HG02763 (cell line): Measurements from ENCODE around the gene ITM2C.

Experiments used
- ATAC-seq: cut with Tn5 transposase; IDR thresholded peaks from one replicate; pipeline ENCODE4 v1.9.1; 2021; ENCODE audit warnings: mild to moderate bottlenecking, moderate library complexity; ENCODE audit not compliant: unreplicated experiment

ITM2C gene

GRCh38 chr2:230864605-230865306 is at the start of gene ITM2C:
ITM2C (plus strand) TSS chr2:230864942; CDS start chr2:230865026, 84 bp downstream.
- peak; percentile 69 for ATAC-seq

- no peak for ATAC-seq
Measured at GRCh38 chr2:230815088-230815487, 49.7 kb upstream of the ITM2C start.

- no peak for ATAC-seq
Measured at GRCh38 chr2:230816735-230817134, 48.0 kb upstream of the ITM2C start.

GRCh38 chr2:230819433-230819832 is 45.3 kb upstream of the ITM2C start:
- no peak for ATAC-seq

GRCh38 chr2:230821261-230821990 is 43.3 kb upstream of the ITM2C start:
- no peak for ATAC-seq

- ATAC-seq = no peak
Measured at GRCh38 chr2:230821991-230822520, 42.7 kb upstream of the ITM2C start.

- ATAC-seq = no peak
Measured at GRCh38 chr2:230823264-230823964, 41.3 kb upstream of the ITM2C start.

- no peak for ATAC-seq
Measured at GRCh38 chr2:230824406-230824978, 40.2 kb upstream of the ITM2C start.

GRCh38 chr2:230825354-230825753 is 39.4 kb upstream of the ITM2C start:
- ATAC-seq = no peak

GRCh38 chr2:230827774-230828271 is 36.9 kb upstream of the ITM2C start:
- ATAC-seq = no peak

GRCh38 chr2:230828272-230828961 is 36.3 kb upstream of the ITM2C start:
- ATAC-seq = no peak

GRCh38 chr2:230829293-230829692 is 35.4 kb upstream of the ITM2C start:
- no peak for ATAC-seq

GRCh38 chr2:230829959-230830358 is 34.8 kb upstream of the ITM2C start:
- ATAC-seq = no peak

GRCh38 chr2:230830428-230830827 is 34.3 kb upstream of the ITM2C start:
- ATAC-seq = no peak

GRCh38 chr2:230840301-230840700 is 24.4 kb upstream of the ITM2C start:
- no peak for ATAC-seq

- ATAC-seq = no peak
Measured at GRCh38 chr2:230842473-230842872, 22.3 kb upstream of the ITM2C start.

GRCh38 chr2:230843132-230843531 is 21.6 kb upstream of the ITM2C start:
- no peak for ATAC-seq

GRCh38 chr2:230846360-230846759 is 18.4 kb upstream of the ITM2C start:
- ATAC-seq = no peak

- peak; percentile 90 for ATAC-seq
Measured at GRCh38 chr2:230847883-230848388, 16.8 kb upstream of the ITM2C start.
